ENCODE results near the gene CD1C. TPM values are rescaled to one million over a fixed set of nuclear protein-coding genes. Genes with fewer than 3 reads are reported as not detected.
"Not testable (repeated sequence)": the region's sequence is repeated elsewhere in the genome, so short reads cannot be mapped to it uniquely, and the experiment has no call there.

The CD1C gene
- polyA plus RNA-seq, 1 experiment: not detected

GRCh38 chr1:158274797-158275196 is 14.9 kb upstream of the CD1C start:
- Histone ChIP-seq H3K36me3 (ENCODE audit: control insufficient read depth, insufficient read depth, low read length) (no peaks in the 10 kb centered on the region), H3K27me3 (ENCODE audit: control insufficient read depth, insufficient read depth, low read length) (no peaks in the 10 kb centered on the region), H3K4me3 (ENCODE audit: low read depth, low read length) (no peak overlapping the region)
- TF ChIP-seq CTCF (IDR thresholded peaks at IDR 0.05; ENCODE audit: insufficient read depth, low read depth, low read length): no peak
- ChIA-PET POLR2A (no interaction called here), CTCF (no interaction called here)
- DNase-seq (ENCODE audit: low read depth): no peak

GRCh38 chr1:158282421-158282820 is 7.3 kb upstream of the CD1C start:
- H3K4me3 ChIP-seq (ENCODE audit: low read depth, low read length); CTCF ChIA-PET; POLR2A ChIA-PET; H3K27me3 ChIP-seq (ENCODE audit: control insufficient read depth, insufficient read depth, low read length); H3K36me3 ChIP-seq (ENCODE audit: control insufficient read depth, insufficient read depth, low read length); DNase-seq (ENCODE audit: low read depth): not testable (repeated sequence)

GRCh38 chr1:158283965-158284364 is 5.8 kb upstream of the CD1C start:
- Histone ChIP-seq H3K4me3 (ENCODE audit: low read depth, low read length) (no peak overlapping the region), H3K36me3 (ENCODE audit: control insufficient read depth, insufficient read depth, low read length) (no peaks in the 10 kb centered on the region), H3K27me3 (ENCODE audit: control insufficient read depth, insufficient read depth, low read length) (no peaks in the 10 kb centered on the region)
- POLR2A ChIA-PET: no interaction called here
- no peak for DNase-seq (ENCODE audit: low read depth)
- CTCF ChIA-PET: interaction anchor here (1.0 kb wide), 1 partner anchor 914 kb away, joined by 3 read pairs; no protein-coding TSS in a partner anchor
- no peak for TF ChIP-seq CTCF (IDR thresholded peaks at IDR 0.05; ENCODE audit: insufficient read depth, low read depth, low read length)

- DNase-seq (ENCODE audit: low read depth): no peak
- ChIA-PET POLR2A (no interaction called here), CTCF (no interaction called here)
- Histone ChIP-seq H3K4me3 (ENCODE audit: low read depth, low read length) (no peak overlapping the region), H3K27me3 (ENCODE audit: control insufficient read depth, insufficient read depth, low read length) (no peaks in the 10 kb centered on the region), H3K36me3 (ENCODE audit: control insufficient read depth, insufficient read depth, low read length) (no peaks in the 10 kb centered on the region)
- TF ChIP-seq CTCF (IDR thresholded peaks at IDR 0.05; ENCODE audit: insufficient read depth, low read depth, low read length): no peak
Measured at GRCh38 chr1:158285756-158286241, 3.9 kb upstream of the CD1C start.

- H3K27me3 ChIP-seq (ENCODE audit: control insufficient read depth, insufficient read depth, low read length): no peaks in the 10 kb centered on the region
- H3K36me3 ChIP-seq (ENCODE audit: control insufficient read depth, insufficient read depth, low read length): no peaks in the 10 kb centered on the region
- ChIA-PET CTCF (no interaction called here), POLR2A (no interaction called here)
- H3K4me3 ChIP-seq (ENCODE audit: low read depth, low read length): no peak overlapping the region
- no peak for TF ChIP-seq CTCF (IDR thresholded peaks at IDR 0.05; ENCODE audit: insufficient read depth, low read depth, low read length)
- no peak for DNase-seq (ENCODE audit: low read depth)
Measured at GRCh38 chr1:158286487-158286886, 3.2 kb upstream of the CD1C start.

GRCh38 chr1:158286941-158287346 is 2.8 kb upstream of the CD1C start:
- H3K4me3 ChIP-seq (ENCODE audit: low read depth, low read length): no peak overlapping the region
- no peaks in the 10 kb centered on the region for H3K36me3 ChIP-seq (ENCODE audit: control insufficient read depth, insufficient read depth, low read length)
- CTCF ChIA-PET: no interaction called here
- DNase-seq (ENCODE audit: low read depth): no peak
- no peaks in the 10 kb centered on the region for H3K27me3 ChIP-seq (ENCODE audit: control insufficient read depth, insufficient read depth, low read length)
- no peak for TF ChIP-seq CTCF (IDR thresholded peaks at IDR 0.05; ENCODE audit: insufficient read depth, low read depth, low read length)
- POLR2A ChIA-PET: no interaction called here
